H1 (cell line): ENCODE measurements around the gene ZBTB20. TPM values are rescaled to one million over a fixed set of nuclear protein-coding genes. Genes with fewer than 3 reads are reported as not detected.

Experiments used
- CTCF ChIA-PET: fragments of 300-600 bp; sonication (Branson Sonifier 250); formaldehyde crosslinking; loops from one replicate; lab custom pipeline; 2021; ENCODE audit not compliant: partially characterized antibody; lab: Charles Lee
- POLR2A ChIA-PET: fragments of 300-600 bp; sonication (Branson Sonifier 250); formaldehyde crosslinking; loops from one replicate; lab custom pipeline; 2021; ENCODE audit warnings: inconsistent platforms; ENCODE audit not compliant: partially characterized antibody; lab: Charles Lee
- DNase-seq, 2 experiments: peaks; one replicate each; pipeline versions ENCODE4 v3.0.0 to v3.0.0-alpha.2; 2010 to 2022; ENCODE audit warnings: low spot score in 2 of 2, low read depth in 1 of 2, mixed read lengths in 1 of 2
- FAIRE-seq: peaks from 2 replicates; lab custom pipeline; 2011; peaks lifted over from hg19 to GRCh38; lab: Jason Lieb, UNC
- H2AFZ ChIP-seq: 2 replicates; pipeline ENCODE4 v1.8.1; 2012; ENCODE audit warnings: low read length, inconsistent platforms
- H2AK5ac ChIP-seq: 2 replicates; pipeline ENCODE4 v1.6.1; 2013; ENCODE audit warnings: low read depth, low read length
- H2BK120ac ChIP-seq: replicated peaks from 2 replicates; pipeline ENCODE3; 2013; ENCODE audit warnings: low read depth, low read length, inconsistent platforms
- H2BK12ac ChIP-seq: 2 replicates; pipeline ENCODE4 v1.6.1; 2013; ENCODE audit warnings: low read depth, low read length
- H2BK15ac ChIP-seq: 2 replicates; pipeline ENCODE4 v1.6.1; 2013; ENCODE audit warnings: low read length
- H2BK20ac ChIP-seq: 2 replicates; pipeline ENCODE4 v1.6.1; 2013; ENCODE audit warnings: low read length
- H2BK5ac ChIP-seq: 2 replicates; pipeline ENCODE4 v1.6.1; 2013; ENCODE audit warnings: low read depth, low read length
- H3K14ac ChIP-seq: 2 replicates; pipeline ENCODE4 v1.6.1; 2013; ENCODE audit warnings: inconsistent platforms; ENCODE audit not compliant: insufficient read length
- H3K18ac ChIP-seq: 2 replicates; pipeline ENCODE4 v1.6.1; 2013; ENCODE audit warnings: low read length; ENCODE audit errors: extremely low read depth
- H3K23ac ChIP-seq: 2 replicates; pipeline ENCODE4 v1.6.1; 2013; ENCODE audit warnings: inconsistent platforms; ENCODE audit not compliant: insufficient read length
- H3K23me2 ChIP-seq: 2 replicates; pipeline ENCODE4 v1.6.1; 2013; ENCODE audit warnings: low read depth, low read length
- H3K27ac ChIP-seq: 2 replicates; pipeline ENCODE4 v1.6.1; 2011; ENCODE audit warnings: low read depth, low read length, inconsistent platforms
- H3K27me3 ChIP-seq, 4 experiments: replicated peaks in 1 of 4; 1 replicate in 1 of 4; 2 replicates in 3 of 4; pipeline versions ENCODE4 v1.6.1 to v1.8.1; 2011 to 2013; ENCODE audit warnings: low read length in 3 of 4, mild to moderate bottlenecking in 3 of 4, inconsistent platforms in 2 of 4, mixed read lengths in 2 of 4, moderate library complexity in 1 of 4; ENCODE audit not compliant: control insufficient read depth in 3 of 4, insufficient read depth in 3 of 4; ENCODE audit errors: extremely low read depth in 1 of 4
- H3K36me3 ChIP-seq, 4 experiments: 2 replicates each; pipeline versions ENCODE4 v1.6.1 to v1.8.1; 2011 to 2013; ENCODE audit warnings: mild to moderate bottlenecking in 4 of 4, low read length in 3 of 4, moderate library complexity in 2 of 4, control low read depth in 1 of 4, inconsistent platforms in 1 of 4; ENCODE audit not compliant: insufficient read depth in 4 of 4, control insufficient read depth in 2 of 4
- H3K4ac ChIP-seq: replicated peaks from 2 replicates; pipeline ENCODE3; 2013; ENCODE audit warnings: low read length, low read depth, mixed read lengths, inconsistent platforms; ENCODE audit not compliant: insufficient read length
- H3K4me1 ChIP-seq, 4 experiments: replicated peaks in 1 of 4; 1 replicate in 1 of 4; 2 replicates in 3 of 4; pipeline versions ENCODE4 v1.6.1 to v1.8.1; 2011 to 2013; ENCODE audit warnings: low read length in 3 of 4, inconsistent platforms in 2 of 4, mixed read lengths in 1 of 4; ENCODE audit not compliant: insufficient read depth in 4 of 4, control insufficient read depth in 3 of 4
- H3K4me2 ChIP-seq, 2 experiments: 2 replicates each; pipeline versions ENCODE4 v1.6.1 to v1.8.1; 2011 to 2013; ENCODE audit warnings: low read depth in 2 of 2, low read length in 2 of 2, control low read depth in 1 of 2, inconsistent platforms in 1 of 2, mild to moderate bottlenecking in 1 of 2; ENCODE audit not compliant: insufficient read depth in 1 of 2
- H3K4me3 ChIP-seq, 4 experiments: fragments of 200-600, 300-600 bp in 1 of 4; sonication (generic), shearing (Covaris generic), sonication (Bioruptor Twin) in 1 of 4; 2 replicates each; pipeline versions ENCODE4 v1.5.1 to v1.8.1; 2011 to 2016; ENCODE audit warnings: low read length in 4 of 4, low read depth in 3 of 4, control low read depth in 2 of 4, inconsistent platforms in 2 of 4, mild to moderate bottlenecking in 2 of 4, mixed read lengths in 1 of 4, moderate library complexity in 1 of 4; ENCODE audit not compliant: insufficient read depth in 2 of 4; ENCODE audit errors: extremely low read depth in 1 of 4
- H3K56ac ChIP-seq: replicated peaks from 2 replicates; pipeline ENCODE3; 2013; ENCODE audit warnings: low read depth, mild to moderate bottlenecking, mixed read lengths, low read length, inconsistent platforms; ENCODE audit not compliant: insufficient read length
- H3K79me1 ChIP-seq: 2 replicates; pipeline ENCODE4 v1.6.1; 2013; ENCODE audit warnings: low read depth, low read length, control low read depth
- H3K79me2 ChIP-seq, 2 experiments: 2 replicates each; pipeline versions ENCODE4 v1.6.1 to v1.8.1; 2012 to 2013; ENCODE audit warnings: low read length in 2 of 2, mild to moderate bottlenecking in 2 of 2, inconsistent platforms in 1 of 2; ENCODE audit not compliant: insufficient read depth in 2 of 2, control insufficient read depth in 1 of 2
- H3K9ac ChIP-seq, 4 experiments: replicated peaks in 1 of 4; 1 replicate in 1 of 4; 2 replicates in 3 of 4; pipeline versions ENCODE4 v1.6.1 to v1.8.1; 2011 to 2013; ENCODE audit warnings: low read depth in 3 of 4, low read length in 3 of 4, control low read depth in 2 of 4, mild to moderate bottlenecking in 2 of 4, moderate library complexity in 2 of 4, inconsistent platforms in 1 of 4; ENCODE audit errors: extremely low read depth in 1 of 4
- H3K9me3 ChIP-seq, 2 experiments: 2 replicates each; pipeline versions ENCODE4 v1.6.1 to v1.8.1; 2012 to 2013; ENCODE audit warnings: mild to moderate bottlenecking in 2 of 2, moderate library complexity in 2 of 2, control low read depth in 1 of 2, inconsistent platforms in 1 of 2, low read depth in 1 of 2, low read length in 1 of 2, mixed read lengths in 1 of 2; ENCODE audit not compliant: insufficient read depth in 2 of 2
- H4K20me1 ChIP-seq, 2 experiments: replicated peaks in 1 of 2; 2 replicates each; pipeline versions ENCODE3 to v1.8.1; 2011 to 2013; ENCODE audit warnings: inconsistent platforms in 2 of 2, low read length in 2 of 2, mild to moderate bottlenecking in 1 of 2; ENCODE audit not compliant: insufficient read depth in 2 of 2, control insufficient read depth in 1 of 2
- H4K5ac ChIP-seq: 2 replicates; pipeline ENCODE4 v1.6.1; 2013; ENCODE audit warnings: low read length, low read depth, mixed read lengths, inconsistent platforms; ENCODE audit not compliant: insufficient read length
- H4K8ac ChIP-seq: 2 replicates; pipeline ENCODE4 v1.8.0; 2013; ENCODE audit warnings: mild to moderate bottlenecking, moderate library complexity, low read length, inconsistent platforms; ENCODE audit not compliant: insufficient read depth; ENCODE audit errors: extremely low read depth
- H4K91ac ChIP-seq: replicated peaks from 2 replicates; pipeline ENCODE3; 2013; ENCODE audit warnings: low read length, mixed read lengths, inconsistent platforms; ENCODE audit not compliant: insufficient read length
- CBX8 ChIP-seq: fragments of 300-800, 300-1000 bp; sonication (generic); IDR thresholded peaks from 2 replicates; pipeline ENCODE4 v1.7.1; 2016; ENCODE audit warnings: low read depth, low read length, borderline replicate concordance
- CTBP2 ChIP-seq: IDR thresholded peaks from 2 replicates; pipeline ENCODE4 v1.7.0; 2011; ENCODE audit warnings: borderline replicate concordance, mild to moderate bottlenecking, moderate library complexity, mixed read lengths, low read length; ENCODE audit not compliant: insufficient read depth, insufficient read length
- GTF2F1 ChIP-seq: IDR thresholded peaks from 2 replicates; pipeline ENCODE4 v1.6.1; 2012; ENCODE audit warnings: low read depth, low read length, improper control_type of control experiment, borderline replicate concordance
- NRF1 ChIP-seq: IDR thresholded peaks from 2 replicates; pipeline ENCODE4 v1.6.1; 2011; ENCODE audit warnings: mild to moderate bottlenecking, low read depth, low read length, improper control_type of control experiment
- TCF12 ChIP-seq: IDR thresholded peaks from 2 replicates; pipeline ENCODE4 v1.6.1; 2011; ENCODE audit warnings: low read depth, mild to moderate bottlenecking, low read length
- WGBS, 2 experiments: shearing (Covaris generic) in 1 of 2; methylation state at CpG; one replicate each; pipeline versions ENCODE4 v1.1.6 to v1.1.7; 2013 to 2015; ENCODE audit warnings: low lambda C conversion rate in 2 of 2, mixed read lengths in 2 of 2, inconsistent platforms in 1 of 2, low coverage in 1 of 2, missing lambda C conversion rate in 1 of 2; ENCODE audit not compliant: insufficient replicate concordance in 2 of 2, insufficient coverage in 1 of 2, insufficient read length in 1 of 2; ENCODE audit errors: extremely low coverage in 1 of 2, missing lambda C conversion rate in 1 of 2; 5-methylcytosine and 5-hydroxymethylcytosine counted together
- polyA plus RNA-seq, 7 experiments: library from polyadenylated mRNA; depleted of rRNA in 3 of 7; stranded (reverse) in 5 of 7; unstranded in 2 of 7; fragments of >200 nt in 5 of 7; fragments of 200-250 nt in 2 of 7; gene quantifications; 1 replicate in 5 of 7; 2 replicates in 1 of 7; 4 replicates in 1 of 7; pipeline versions ENCODE4 v1.2.1 to v1.2.3, GENCODE V29; 2011 to 2013; ENCODE audit warnings: missing spikeins in 2 of 7, mixed read lengths in 2 of 7
- total RNA-seq: library from RNA; stranded (reverse); fragmentation: NEBNext Ultra II Directional; extraction: Animal tissue kit (Norgen Biotek cat#: 25700); gene quantifications from 2 replicates; pipeline ENCODE4 v1.2.1, GENCODE V29; 2021

ZBTB20 gene
- total and polyA plus RNA-seq, 2 of the 8 experiments (the other 6 are each of a cell fraction or from before 2014, with no cell fraction given) = 0.35 to 1.3 TPM

DNA sequence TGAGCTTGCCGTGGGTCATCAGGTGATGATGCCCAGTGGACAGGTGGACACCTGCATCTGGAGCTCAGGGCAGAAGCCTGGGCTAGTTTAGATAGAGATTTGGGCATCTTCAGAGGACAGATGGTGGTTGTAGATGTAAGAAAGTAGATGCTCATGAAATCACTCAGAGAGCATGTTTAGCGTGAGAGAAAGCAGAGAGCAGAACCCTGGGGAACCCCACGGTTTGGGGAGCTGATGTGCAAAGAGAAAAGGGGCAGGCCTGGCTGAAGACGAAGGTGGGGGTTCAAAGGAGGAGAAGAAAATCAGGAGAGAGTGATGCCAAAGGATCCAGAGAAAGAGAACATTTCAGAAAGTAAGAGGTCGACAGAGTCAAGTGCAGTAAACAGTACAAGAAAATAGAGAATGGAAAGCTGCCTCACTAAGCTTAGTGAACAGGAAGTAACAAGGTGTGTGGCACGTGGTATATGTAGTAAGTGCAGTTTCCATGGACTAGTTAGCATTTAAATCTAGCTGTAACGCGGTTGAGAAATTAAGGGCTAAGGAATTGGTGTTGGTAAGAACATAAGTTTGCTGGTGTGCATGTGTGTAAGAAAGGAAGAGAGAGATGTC is 839.8 kb downstream of the ZBTB20 start:
- H2AK5ac ChIP-seq = no peak overlapping the region
- H4K5ac ChIP-seq = no peak overlapping the region
- no peaks in the 10 kb centered on the region; the same call in 1 of the 2 replicates for H3K23me2 ChIP-seq
- no peak overlapping the region for H2AFZ ChIP-seq
- WGBS, 2 experiments = 90% methylated on average over 8 of the region's 8 CpGs; no CpG with 5 or more reads in 1 of the 2 experiments
- no peak overlapping the region for H3K23ac ChIP-seq
- H3K4me2 ChIP-seq = no peak overlapping the region
- no peak overlapping the region for H2BK20ac ChIP-seq
- H3K9ac ChIP-seq = no peak overlapping the region
- no peak overlapping the region for H3K4me3 ChIP-seq
- no peak overlapping the region for H3K56ac ChIP-seq
- no peak overlapping the region for H2BK12ac ChIP-seq
- FAIRE-seq (no peak), DNase-seq (no peak)
- H3K36me3 ChIP-seq = no peaks in the 10 kb centered on the region
- no peaks in the 10 kb centered on the region for H3K79me1 ChIP-seq
- no peaks in the 10 kb centered on the region for H4K20me1 ChIP-seq
- H3K27me3 ChIP-seq = no peaks in the 10 kb centered on the region
- no peak for TF ChIP-seq CBX8
- TF ChIP-seq TCF12 = no peak
- TF ChIP-seq CTBP2 = no peak
- TF ChIP-seq NRF1 = no peak
- no peak for TF ChIP-seq GTF2F1
- H3K4me1 ChIP-seq = no peaks in the 10 kb centered on the region
- H3K4ac ChIP-seq = no peak overlapping the region
- no peak overlapping the region for H3K27ac ChIP-seq
- H2BK120ac ChIP-seq = no peak overlapping the region
- H2BK5ac ChIP-seq = no peak overlapping the region
- H3K9me3 ChIP-seq = no peaks in the 10 kb centered on the region
- H3K79me2 ChIP-seq = no peaks in the 10 kb centered on the region
- no peak overlapping the region for H4K8ac ChIP-seq
- H3K14ac ChIP-seq = no peak overlapping the region
- CTCF ChIA-PET = interaction anchor here (0.5 to 2.9 kb wide), 8 partner anchors 8 to 1703 kb away, joined by 3 to 13 read pairs (median 4); no protein-coding TSS in a partner anchor
- H3K18ac ChIP-seq = no peak overlapping the region
- no peak overlapping the region for H4K91ac ChIP-seq
- POLR2A ChIA-PET = interaction anchor here (0.9 kb wide), 1 partner anchor 12 kb away, joined by 4 read pairs; no protein-coding TSS in a partner anchor
- no peak overlapping the region for H2BK15ac ChIP-seq
